ENCODE results near the gene GASK1A.

DNA sequence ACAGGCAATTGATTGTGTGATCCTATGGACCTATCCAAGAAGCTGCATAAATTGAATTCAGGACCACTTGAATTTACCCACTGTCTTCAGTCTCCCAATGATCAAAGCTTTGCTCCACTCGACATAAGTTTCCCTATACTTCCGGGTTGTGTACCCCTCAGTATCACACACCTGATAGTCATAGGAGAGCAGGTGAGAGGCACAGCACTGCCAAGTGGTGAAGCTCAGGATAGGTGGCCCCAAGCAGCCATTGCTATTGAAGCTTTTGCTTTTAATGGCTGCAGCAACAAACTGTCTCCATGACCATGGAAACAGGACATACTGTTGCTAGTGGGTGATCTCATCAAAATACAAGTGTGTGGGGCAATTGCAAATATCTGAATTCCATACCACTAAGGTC is 27.7 kb downstream of the GASK1A start:
- TF ChIP-seq, protein P1, sequence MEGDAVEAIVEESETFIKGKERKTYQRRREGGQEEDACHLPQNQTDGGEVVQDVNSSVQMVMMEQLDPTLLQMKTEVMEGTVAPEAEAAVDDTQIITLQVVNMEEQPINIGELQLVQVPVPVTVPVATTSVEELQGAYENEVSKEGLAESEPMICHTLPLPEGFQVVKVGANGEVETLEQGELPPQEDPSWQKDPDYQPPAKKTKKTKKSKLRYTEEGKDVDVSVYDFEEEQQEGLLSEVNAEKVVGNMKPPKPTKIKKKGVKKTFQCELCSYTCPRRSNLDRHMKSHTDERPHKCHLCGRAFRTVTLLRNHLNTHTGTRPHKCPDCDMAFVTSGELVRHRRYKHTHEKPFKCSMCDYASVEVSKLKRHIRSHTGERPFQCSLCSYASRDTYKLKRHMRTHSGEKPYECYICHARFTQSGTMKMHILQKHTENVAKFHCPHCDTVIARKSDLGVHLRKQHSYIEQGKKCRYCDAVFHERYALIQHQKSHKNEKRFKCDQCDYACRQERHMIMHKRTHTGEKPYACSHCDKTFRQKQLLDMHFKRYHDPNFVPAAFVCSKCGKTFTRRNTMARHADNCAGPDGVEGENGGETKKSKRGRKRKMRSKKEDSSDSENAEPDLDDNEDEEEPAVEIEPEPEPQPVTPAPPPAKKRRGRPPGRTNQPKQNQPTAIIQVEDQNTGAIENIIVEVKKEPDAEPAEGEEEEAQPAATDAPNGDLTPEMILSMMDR (IDR thresholded peaks at IDR 0.05) = no peak
- no peak for TF ChIP-seq POLR2A (IDR thresholded peaks at IDR 0.05)

Measured in body of pancreas (tissue), 4 donors.